A549 (cell line): Measurements from ENCODE around the gene CD109. TPM values are rescaled to one million over a fixed set of nuclear protein-coding genes. Genes with fewer than 3 reads are reported as not detected.

Experiments used
- ATAC-seq, 2 experiments: fragments of 200-7000 bp in 1 of 2; fragments of >200 bp in 1 of 2; cut with Nextera tagmentation in 1 of 2; cut with Tn5 transposase in 1 of 2; 3 replicates each; pipeline versions ENCODE4 v1.8.0 to v1.9.1; 2018 to 2020; ENCODE audit warnings: mild to moderate bottlenecking in 1 of 2, moderate library complexity in 1 of 2
- CTCF ChIA-PET: fragments of 300-600 bp; sonication (Branson Sonifier 250); formaldehyde crosslinking; extraction: SDS; loops from one replicate; lab custom pipeline; 2021; ENCODE audit warnings: antibody characterized with exemption, inconsistent platforms; lab: Yijun Ruan, JAX
- POLR2A ChIA-PET: fragments of 350-600 bp; formaldehyde crosslinking; extraction: SDS; loops from one replicate; lab custom pipeline; 2021; ENCODE audit warnings: antibody characterized with exemption, inconsistent platforms; lab: Yijun Ruan, JAX
- DNase-seq, 2 experiments: peaks; one replicate each; pipeline versions ENCODE4 v3.0.0 to v3.0.0-alpha.2; 2011 to 2016; ENCODE audit warnings: low read depth in 1 of 2, low spot score in 1 of 2
- FAIRE-seq: peaks from 2 replicates; lab custom pipeline; 2011; peaks lifted over from hg19 to GRCh38; lab: Jason Lieb, UNC
- H3K27ac ChIP-seq, 2 experiments: fragments of >200 bp; sonication (Bioruptor Twin); formaldehyde crosslinking; 3 replicates each; pipeline ENCODE4 v1.5.1; 2016 to 2017
- H3K4me1 ChIP-seq: fragments of >200 bp; sonication (Bioruptor Twin); formaldehyde crosslinking; 3 replicates; pipeline ENCODE4 v1.6.1; 2016
- H3K4me2 ChIP-seq: fragments of >200 bp; sonication (Bioruptor Twin); formaldehyde crosslinking; 3 replicates; pipeline ENCODE4 v1.6.1; 2016
- H3K4me3 ChIP-seq: fragments of >200 bp; sonication (Bioruptor Twin); formaldehyde crosslinking; 3 replicates; pipeline ENCODE4 v1.5.1; 2016
- H3K9me3 ChIP-seq: fragments of >200 bp; sonication (Bioruptor Twin); formaldehyde crosslinking; 3 replicates; pipeline ENCODE4 v1.6.1; 2016
- ATOH8 ChIP-seq: fragments of 250-450 bp; sonication (Bioruptor Pico); IDR thresholded peaks from 2 replicates; pipeline ENCODE4 v1.5.0; 2020; ENCODE audit warnings: low read depth, mild to moderate bottlenecking, moderate library complexity
- BHLHE40 ChIP-seq: IDR thresholded peaks from 2 replicates; pipeline ENCODE4 v1.6.1; 2012; ENCODE audit warnings: low read depth, low read length, inconsistent platforms
- CBX2 ChIP-seq: fragments of 200-600 bp; sonication (generic); IDR thresholded peaks from 2 replicates; pipeline ENCODE4 v1.6.1; 2016; ENCODE audit warnings: low read depth, mild to moderate bottlenecking, borderline replicate concordance
- CBX8 ChIP-seq: fragments of 200-600 bp; sonication (generic); IDR thresholded peaks from 2 replicates; pipeline ENCODE4 v1.6.1; 2016
- CHD2 ChIP-seq: fragments of 150-350 bp; IDR thresholded peaks from 2 replicates; pipeline ENCODE4 v1.6.1; 2014; ENCODE audit warnings: low read length; ENCODE audit not compliant: partially characterized antibody
- CHD4 ChIP-seq: fragments of 200-600 bp; sonication (generic); IDR thresholded peaks from 2 replicates; pipeline ENCODE4 v1.6.1; 2016; ENCODE audit warnings: antibody characterized with exemption, mild to moderate bottlenecking, borderline replicate concordance
- E2F6 ChIP-seq: IDR thresholded peaks from 2 replicates; pipeline ENCODE4 v1.6.1; 2012; ENCODE audit warnings: low read depth, borderline replicate concordance
- EHF ChIP-seq: fragments of 250-450 bp; sonication (Bioruptor Pico); IDR thresholded peaks from 2 replicates; pipeline ENCODE4 v1.5.0; 2020; ENCODE audit warnings: mild to moderate bottlenecking
- EHMT2 ChIP-seq: fragments of 200-600 bp; sonication (generic); IDR thresholded peaks from 2 replicates; pipeline ENCODE4 v1.6.1; 2016; ENCODE audit warnings: antibody characterized with exemption, low read depth, mild to moderate bottlenecking, moderate library complexity
- ELK1 ChIP-seq: fragments of 150-350 bp; IDR thresholded peaks from 2 replicates; pipeline ENCODE4 v1.6.1; 2014; ENCODE audit warnings: low read depth, mild to moderate bottlenecking, low read length
- EP300 ChIP-seq, 2 experiments: fragments of >200 bp; sonication (Bioruptor Twin); formaldehyde crosslinking; IDR thresholded peaks; 2 replicates in 1 of 2; 3 replicates in 1 of 2; pipeline ENCODE4 v1.6.1; 2016 to 2017
- FOSL2 ChIP-seq, 2 experiments: fragments of 450-650 bp in 1 of 2; fragments of >200 bp in 1 of 2; sonication (Bioruptor Twin) in 1 of 2; formaldehyde crosslinking; IDR thresholded peaks; 2 replicates each; pipeline versions ENCODE4 v1.5.0 to v1.6.1; 2016 to 2020; ENCODE audit warnings: mild to moderate bottlenecking in 1 of 2, moderate library complexity in 1 of 2
- GATA3 ChIP-seq: IDR thresholded peaks from 2 replicates; pipeline ENCODE4 v1.6.1; 2012; ENCODE audit warnings: borderline replicate concordance
- HMGXB4 ChIP-seq: fragments of 250-450 bp; sonication (Bioruptor Pico); IDR thresholded peaks from 2 replicates; pipeline ENCODE4 v1.5.0; 2021; ENCODE audit warnings: mild to moderate bottlenecking, moderate library complexity, borderline replicate concordance
- HOXA7 ChIP-seq: fragments of 250-450 bp; sonication (Bioruptor Pico); IDR thresholded peaks from 2 replicates; pipeline ENCODE4 v1.5.0; 2020; ENCODE audit warnings: mild to moderate bottlenecking, moderate library complexity
- KDM1A ChIP-seq: fragments of 200-600 bp; sonication (generic); IDR thresholded peaks from 2 replicates; pipeline ENCODE4 v1.6.1; 2016; ENCODE audit warnings: low read depth, mild to moderate bottlenecking
- KDM5A ChIP-seq: fragments of 200-600 bp; sonication (generic); IDR thresholded peaks from 2 replicates; pipeline ENCODE4 v1.6.1; 2016; ENCODE audit warnings: antibody characterized with exemption, mild to moderate bottlenecking
- MYC ChIP-seq: IDR thresholded peaks from 2 replicates; pipeline ENCODE4 v1.6.1; 2012; ENCODE audit warnings: mild to moderate bottlenecking, inconsistent platforms, low read length, improper control_type of control experiment, borderline replicate concordance
- PBX3 ChIP-seq: IDR thresholded peaks from 2 replicates; pipeline ENCODE4 v1.6.1; 2012
- RAD21 ChIP-seq, 2 experiments: fragments of >200 bp in 1 of 2; sonication (Bioruptor Twin) in 1 of 2; formaldehyde crosslinking in 1 of 2; IDR thresholded peaks in 1 of 2; conservative IDR thresholded peaks in 1 of 2; 2 replicates in 1 of 2; 3 replicates in 1 of 2; pipeline ENCODE4 v1.6.1; 2012 to 2018; ENCODE audit warnings: inconsistent platforms in 1 of 2
- SREBF2 ChIP-seq: fragments of 450-650 bp; IDR thresholded peaks from 2 replicates; pipeline ENCODE4 v1.6.1; 2014; ENCODE audit warnings: mild to moderate bottlenecking, moderate library complexity
- TFCP2L1 ChIP-seq: fragments of 250-450 bp; sonication (Bioruptor Pico); IDR thresholded peaks from 2 replicates; pipeline ENCODE4 v1.5.0; 2021; ENCODE audit warnings: mild to moderate bottlenecking
- USF2 ChIP-seq: fragments of 450-650 bp; IDR thresholded peaks from 2 replicates; pipeline ENCODE4 v1.6.1; 2014; ENCODE audit warnings: antibody characterized with exemption
- ZFP36 ChIP-seq: fragments of 450-650 bp; IDR thresholded peaks from 2 replicates; pipeline ENCODE4 v1.6.1; 2014; ENCODE audit warnings: borderline replicate concordance; ENCODE audit not compliant: partially characterized antibody
- ZNF302 ChIP-seq: fragments of 250-450 bp; sonication (Bioruptor Pico); IDR thresholded peaks from 2 replicates; pipeline ENCODE4 v1.9.0; 2021; ENCODE audit warnings: inconsistent platforms, mild to moderate bottlenecking, moderate library complexity
- WGBS: methylation state at CpG from one replicate; pipeline ENCODE4 v1.1.6; 2017; ENCODE audit errors: missing lambda C conversion rate; 5-methylcytosine and 5-hydroxymethylcytosine counted together
- polyA plus RNA-seq, 4 experiments: library from polyadenylated mRNA; depleted of rRNA in 3 of 4; stranded (reverse); fragments of >200 nt; fragmentation: RNase III in 1 of 4; extraction: RNeasy Plus Mini Kit Qiagen cat#74134 plus additional on column Dnase treatment in 1 of 4; gene quantifications; 2 replicates in 3 of 4; 3 replicates in 1 of 4; pipeline ENCODE4 v1.2.3, GENCODE V29; 2011 to 2017

The CD109 gene
- polyA plus RNA-seq, 2 of the 4 experiments (the other 2 are of a cell fraction), result 18.3 to 56.7 TPM

GRCh38 chr6:73690056-73690455 lies 5.9 kb upstream of the CD109 start:
- 81% methylated on average over 5 of the region's 5 CpGs for WGBS
- Histone ChIP-seq H3K9me3 (no peaks in the 10 kb centered on the region), H3K4me3 (no peak overlapping the region), H3K4me1 (peaks cover 17% of the 10 kb centered on the region), H3K4me2 (no peak overlapping the region), H3K27ac (no peak overlapping the region)
- CTCF ChIA-PET, result interaction anchor here (0.6 to 5.6 kb wide), 3 partner anchors 15 to 296 kb away, joined by 3 to 28 read pairs (median 3); no protein-coding TSS in a partner anchor
- TF ChIP-seq GATA3 (no peak), RAD21 (conservative IDR thresholded peaks at IDR 0.05 in 1 of 2, IDR thresholded peaks at IDR 0.05 in 1 of 2) (no peak), HMGXB4 (CRISPR knock-in tag) (no peak), ELK1 (no peak), EP300 (IDR thresholded peaks at IDR 0.05) (no peak), EHMT2 (no peak), USF2 (no peak), ZNF302 (no peak)
- POLR2A ChIA-PET, result no interaction called here
- DNase-seq (no peak), FAIRE-seq (no peak), ATAC-seq (no peak)

- TF ChIP-seq E2F6, result no peak
- no peak for TF ChIP-seq CBX8
- TF ChIP-seq MYC, result no peak
- no peak for TF ChIP-seq KDM5A
- TF ChIP-seq SREBF2, result no peak
- DNase-seq (no peak), FAIRE-seq (no peak), ATAC-seq (no peak)
- Histone ChIP-seq H3K4me3 (no peak overlapping the region), H3K4me1 (peaks cover 19% of the 10 kb centered on the region), H3K4me2 (no peak overlapping the region), H3K27ac (peak overlapping the region in 1 of 2 experiments; percentile 49; a peak in 1 of 6 replicates), H3K9me3 (no peaks in the 10 kb centered on the region)
- ChIA-PET CTCF (interaction anchor here (1.5 to 5.6 kb wide), 4 partner anchors 16 to 1518 kb away, joined by 5 to 28 read pairs (median 10); no protein-coding TSS in a partner anchor), POLR2A (no interaction called here)
Observed at GRCh38 chr6:73691512-73691911, 4.5 kb upstream of the CD109 start.

- DNase-seq (peak in 1 of 2 experiments; percentile 58), ATAC-seq (peak; percentile 72), FAIRE-seq (no peak)
- ChIA-PET CTCF (interaction anchor here (1.9 to 2.0 kb wide), 2 partner anchors 38 to 44 kb away, joined by 4 to 11 read pairs; no protein-coding TSS in a partner anchor), POLR2A (interaction anchor here (0.7 to 1.2 kb wide), 2 partner anchors 38 to 175 kb away, joined by 3 to 5 read pairs; no protein-coding TSS in a partner anchor)
- Histone ChIP-seq H3K4me2 (peak overlapping the region; percentile 86), H3K4me1 (peaks cover 28% of the 10 kb centered on the region), H3K27ac (peak overlapping the region; percentile 95 to 97), H3K9me3 (no peaks in the 10 kb centered on the region), H3K4me3 (peak overlapping the region; percentile 68)
- TF ChIP-seq TFCP2L1 (CRISPR knock-in tag) (no peak), ZFP36 (no peak), USF2 (no peak), BHLHE40 (no peak), KDM1A (no peak), RAD21 (conservative IDR thresholded peaks at IDR 0.05 in 1 of 2, IDR thresholded peaks at IDR 0.05 in 1 of 2) (no peak), PBX3 (no peak), CBX2 (no peak), EHF (no peak), FOSL2 (IDR thresholded peaks at IDR 0.05) (no peak), FOSL2 (CRISPR knock-in tag; IDR thresholded peaks at IDR 0.05) (no peak), CHD4 (no peak), ATOH8 (CRISPR knock-in tag) (no peak), HOXA7 (no peak), CHD2 (no peak), EHMT2 (no peak)
- WGBS, result 7% methylated on average over 5 of the region's 5 CpGs
Observed at GRCh38 chr6:73694711-73695411, 1.1 kb upstream of the CD109 start.
